ENCODE results near the gene U2AF1.
"Not testable (repeated sequence)": the region's sequence is repeated elsewhere in the genome, so short reads cannot be mapped to it uniquely, and the experiment has no call there.

- not testable (repeated sequence) for TF ChIP-seq CTCF (IDR thresholded peaks at IDR 0.05; ENCODE audit: poor library complexity); EZH2phosphoT487 (IDR thresholded peaks at IDR 0.05; ENCODE audit: low read depth, severe bottlenecking, unreplicated experiment)
These were observed 37.7 kb downstream of the U2AF1 start for GRCh38 chr21:43069682-43070081.

All from hepatocyte (in vitro differentiated cells).